HCT116 (cell line): ENCODE results near the gene FLOT1. TPM values are rescaled to one million over a fixed set of nuclear protein-coding genes. Genes with fewer than 3 reads are reported as not detected.

Source experiments
- ATAC-seq: fragments of 200-7000 bp; cut with Tn5 transposase; 2 replicates; pipeline ENCODE4 v1.9.1; 2020; ENCODE audit warnings: mild to moderate bottlenecking, moderate library complexity
- BruUV-seq: library from RNA; stranded (reverse); fragments of 400-500 nt; replicated peaks from 2 replicates; lab custom pipeline; 2021; lab: Mats Ljungman, UMichigan
- CTCF ChIA-PET: fragments of 300-600 bp; sonication (Branson Sonifier 250); formaldehyde crosslinking; loops from one replicate; lab custom pipeline; 2021; ENCODE audit warnings: antibody characterized with exemption; lab: Charles Lee
- POLR2A ChIA-PET: fragments of 300-600, 350-600 bp; sonication (Branson Sonifier 250); formaldehyde crosslinking; loops from one replicate; lab custom pipeline; 2021; ENCODE audit warnings: antibody characterized with exemption; lab: Charles Lee
- RAD21 ChIA-PET, 2 experiments: fragments of 300-600 bp; sonication (Branson Sonifier 250); formaldehyde crosslinking; loops; one replicate each; lab custom pipeline; 2023; ENCODE audit warnings: low total read pairs in 2 of 2; ENCODE audit not compliant: uncharacterized antibody in 2 of 2, unreplicated experiment in 2 of 2, low non-redundant PET in 1 of 2; lab: Charles Lee
- DNase-seq: peaks from one replicate; pipeline ENCODE4 v3.0.0-alpha.2; 2010; ENCODE audit warnings: low read depth, low spot score
- H2AFZ ChIP-seq: fragments of 200-600 bp; shearing (Covaris generic), sonication (generic); 2 replicates; pipeline ENCODE4 v1.6.1; 2017; ENCODE audit warnings: low read depth, mixed run types, mixed read lengths, antibody characterized with exemption, low read length; ENCODE audit not compliant: poor library complexity, severe bottlenecking
- H3K27ac ChIP-seq: 2 replicates; pipeline ENCODE4 v1.5.1; 2012; ENCODE audit warnings: low read depth, low read length
- H3K27me3 ChIP-seq: fragments of 200-600 bp; sonication (generic); 2 replicates; pipeline ENCODE4 v1.6.1; 2016; ENCODE audit warnings: mixed run types, low read length, mixed read lengths; ENCODE audit not compliant: insufficient read depth
- H3K36me3 ChIP-seq, 2 experiments: fragments of 200-500 bp in 1 of 2; fragments of 200-600 bp in 1 of 2; sonication (Bioruptor generic) in 1 of 2; sonication (generic) in 1 of 2; 2 replicates each; pipeline versions ENCODE4 v1.5.1 to v1.6.1; 2014 to 2016; ENCODE audit warnings: low read length in 2 of 2, inconsistent platforms in 1 of 2, mixed read lengths in 1 of 2, mixed run types in 1 of 2; ENCODE audit not compliant: insufficient read depth in 2 of 2, control insufficient read depth in 1 of 2
- H3K4me1 ChIP-seq, 2 experiments: fragments of 200-600 bp in 1 of 2; sonication (generic) in 1 of 2; 2 replicates each; pipeline versions ENCODE4 v1.5.1 to v1.6.1; 2012 to 2017; ENCODE audit warnings: low read length in 2 of 2, inconsistent platforms in 1 of 2, mild to moderate bottlenecking in 1 of 2, mixed read lengths in 1 of 2, mixed run types in 1 of 2, moderate library complexity in 1 of 2; ENCODE audit not compliant: insufficient read depth in 2 of 2, control insufficient read depth in 1 of 2
- H3K4me2 ChIP-seq: fragments of 200-600 bp; sonication (generic); 2 replicates; pipeline ENCODE4 v1.6.1; 2017; ENCODE audit warnings: mixed run types, low read length, mixed read lengths
- H3K4me3 ChIP-seq, 2 experiments: fragments of 200-600 bp in 1 of 2; sonication (generic) in 1 of 2; replicated peaks in 1 of 2; 2 replicates each; pipeline ENCODE4 v1.5.1; 2011 to 2016; ENCODE audit warnings: low read length in 2 of 2, control low read depth in 1 of 2, low read depth in 1 of 2, mild to moderate bottlenecking in 1 of 2, mixed read lengths in 1 of 2, mixed run types in 1 of 2
- H3K79me2 ChIP-seq: fragments of 200-600 bp; sonication (generic); 2 replicates; pipeline ENCODE4 v1.6.1; 2017; ENCODE audit warnings: mild to moderate bottlenecking, mixed run types, low read length, moderate library complexity, mixed read lengths; ENCODE audit not compliant: insufficient read depth
- H3K9ac ChIP-seq: fragments of 200-600 bp; sonication (generic); 2 replicates; pipeline ENCODE4 v1.6.1; 2016; ENCODE audit warnings: low read length, mixed read lengths
- H3K9me2 ChIP-seq: fragments of 200-600 bp; sonication (generic), shearing (Covaris generic); 2 replicates; pipeline ENCODE4 v1.6.1; 2017; ENCODE audit warnings: mixed run types, mild to moderate bottlenecking, moderate library complexity; ENCODE audit not compliant: insufficient read depth
- H3K9me3 ChIP-seq, 2 experiments: fragments of 200-500 bp in 1 of 2; fragments of 200-600 bp in 1 of 2; sonication (Bioruptor generic) in 1 of 2; sonication (generic) in 1 of 2; 2 replicates each; pipeline ENCODE4 v1.6.1; 2014 to 2017; ENCODE audit warnings: low read length in 2 of 2, mixed read lengths in 2 of 2, inconsistent platforms in 1 of 2, low read depth in 1 of 2, mild to moderate bottlenecking in 1 of 2, mixed run types in 1 of 2, moderate library complexity in 1 of 2; ENCODE audit not compliant: control insufficient read depth in 1 of 2, insufficient read depth in 1 of 2
- H4K20me1 ChIP-seq: fragments of 200-600 bp; sonication (generic), shearing (Covaris generic); 2 replicates; pipeline ENCODE4 v1.6.1; 2017; ENCODE audit warnings: mixed run types, mild to moderate bottlenecking, moderate library complexity; ENCODE audit not compliant: insufficient read depth
- CBX3 ChIP-seq: IDR thresholded peaks from 2 replicates; pipeline ENCODE4 v1.6.1; 2012; ENCODE audit warnings: low read depth
- CEBPB ChIP-seq: IDR thresholded peaks from 2 replicates; pipeline ENCODE4 v1.6.1; 2012; ENCODE audit warnings: low read depth
- CTCF ChIP-seq, 3 experiments: fragments of 200-600 bp in 1 of 3; sonication (generic) in 1 of 3; IDR thresholded peaks in 2 of 3; conservative IDR thresholded peaks in 1 of 3; 2 replicates each; pipeline ENCODE4 v1.5.1; 2012 to 2017; ENCODE audit warnings: low read depth in 2 of 3, low read length in 2 of 3, antibody characterized with exemption in 1 of 3, borderline replicate concordance in 1 of 3, control low read depth in 1 of 3, mild to moderate bottlenecking in 1 of 3, mixed read lengths in 1 of 3, mixed run types in 1 of 3, moderate library complexity in 1 of 3; ENCODE audit not compliant: insufficient read depth in 1 of 3
- EGR1 ChIP-seq: IDR thresholded peaks from 2 replicates; pipeline ENCODE4 v1.6.1; 2012; ENCODE audit warnings: low read depth
- ELF1 ChIP-seq: IDR thresholded peaks from 2 replicates; pipeline ENCODE4 v1.6.1; 2012; ENCODE audit warnings: low read depth, borderline replicate concordance
- EZH2 ChIP-seq: fragments of 200-600 bp; sonication (generic); IDR thresholded peaks from 2 replicates; pipeline ENCODE4 v1.6.1; 2017; ENCODE audit warnings: antibody characterized with exemption, mixed run types
- EZH2phosphoT487 ChIP-seq: fragments of 200-600 bp; IDR thresholded peaks from 2 replicates; pipeline ENCODE4 v1.6.1; 2018; ENCODE audit warnings: antibody characterized with exemption, borderline replicate concordance
- FOSL1 ChIP-seq: IDR thresholded peaks from 2 replicates; pipeline ENCODE4 v1.6.1; 2012; ENCODE audit warnings: low read depth
- JUND ChIP-seq: IDR thresholded peaks from 2 replicates; pipeline ENCODE4 v1.6.1; 2012
- RAD21 ChIP-seq: IDR thresholded peaks from 2 replicates; pipeline ENCODE4 v1.6.1; 2012; ENCODE audit warnings: low read depth, mild to moderate bottlenecking
- REST ChIP-seq: IDR thresholded peaks from 2 replicates; pipeline ENCODE4 v1.6.1; 2012; ENCODE audit warnings: low read depth
- SIN3A ChIP-seq: IDR thresholded peaks from 2 replicates; pipeline ENCODE4 v1.6.1; 2012; ENCODE audit warnings: low read depth
- SP1 ChIP-seq: IDR thresholded peaks from 2 replicates; pipeline ENCODE4 v1.6.1; 2012; ENCODE audit warnings: low read depth
- SRF ChIP-seq: IDR thresholded peaks from 2 replicates; pipeline ENCODE4 v1.6.1; 2012; ENCODE audit warnings: low read depth
- YY1 ChIP-seq: IDR thresholded peaks from 2 replicates; pipeline ENCODE4 v1.6.1; 2011; ENCODE audit warnings: low read length, low read depth, moderate library complexity, mild to moderate bottlenecking; ENCODE audit not compliant: insufficient replicate concordance; ENCODE audit errors: extremely low read depth
- ZBTB33 ChIP-seq: IDR thresholded peaks from 2 replicates; pipeline ENCODE4 v1.6.1; 2011; ENCODE audit warnings: mild to moderate bottlenecking, low read length, moderate library complexity; ENCODE audit not compliant: insufficient replicate concordance; ENCODE audit errors: extremely low read depth
- ZNF274 ChIP-seq: fragments of 200-500 bp; sonication (Bioruptor generic); IDR thresholded peaks from 2 replicates; pipeline ENCODE4 v1.6.1; 2014; ENCODE audit warnings: mild to moderate bottlenecking, low read depth, low read length, inconsistent platforms
- intact Hi-C: fragments of 100-400 bp; cut with micrococcal nuclease; formaldehyde crosslinking; loops from 2 replicates; pipeline ENCODE4 v1.10.0; 2022
- total RNA-seq: library from RNA; stranded (reverse); gene quantifications from one replicate; pipeline ENCODE4 v1.2.1, GENCODE V29; 2021; ENCODE audit not compliant: unreplicated experiment
- TF ChIP-seq, protein P1 (sequence below): IDR thresholded peaks from 2 replicates; pipeline ENCODE4 v1.6.1; 2012
- TF ChIP-seq, protein P2 (sequence below): IDR thresholded peaks from 2 replicates; pipeline ENCODE4 v1.6.1; 2012

Gene FLOT1
- total RNA-seq, 1 experiment from 2014 or later: 117 TPM

- no peaks in the 10 kb centered on the region for H4K20me1 ChIP-seq
- H3K27me3 ChIP-seq: no peaks in the 10 kb centered on the region
- peaks cover 70 to 87% of the 10 kb centered on the region in 2 experiments for H3K4me1 ChIP-seq
- ChIA-PET CTCF (no interaction called here), POLR2A (interaction anchor here (1.0 to 14.9 kb wide), 8 partner anchors 8 to 36 kb away, joined by 3 to 137 read pairs (median 4); partner anchors contain the start of gene IER3), RAD21 (no interaction called here)
- BruUV-seq: no TSS peak
- no peak overlapping the region for H2AFZ ChIP-seq
- TF ChIP-seq SRF (no peak), EGR1 (no peak), SIN3A (no peak), JUND (no peak), CEBPB (no peak), CTCF (IDR thresholded peaks at IDR 0.05 in 2 of 3, conservative IDR thresholded peaks at IDR 0.05 in 1 of 3; ENCODE audit: borderline replicate concordance in 1 of 3, insufficient read depth in 1 of 3, low read depth in 2 of 3, low read length in 2 of 3) (no peak), CBX3 (no peak), ELF1 (no peak), RAD21 (no peak), SP1 (no peak), YY1 (no peak), REST (no peak), ZBTB33 (no peak), EZH2 (no peak), EZH2phosphoT487 (no peak), ZNF274 (no peak), FOSL1 (no peak)
- TF ChIP-seq, protein P1, sequence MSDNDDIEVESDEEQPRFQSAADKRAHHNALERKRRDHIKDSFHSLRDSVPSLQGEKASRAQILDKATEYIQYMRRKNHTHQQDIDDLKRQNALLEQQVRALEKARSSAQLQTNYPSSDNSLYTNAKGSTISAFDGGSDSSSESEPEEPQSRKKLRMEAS: no peak
- TF ChIP-seq, protein P2, sequence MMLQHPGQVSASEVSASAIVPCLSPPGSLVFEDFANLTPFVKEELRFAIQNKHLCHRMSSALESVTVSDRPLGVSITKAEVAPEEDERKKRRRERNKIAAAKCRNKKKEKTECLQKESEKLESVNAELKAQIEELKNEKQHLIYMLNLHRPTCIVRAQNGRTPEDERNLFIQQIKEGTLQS: no peak
- ATAC-seq (no peak), DNase-seq (no peak)
- intact Hi-C loops: no loop called here
- peak overlapping the region; percentile 63 for H3K27ac ChIP-seq
- H3K4me3 ChIP-seq: no peak overlapping the region
- no peaks in the 10 kb centered on the region for H3K9me3 ChIP-seq
- H3K36me3 ChIP-seq: no peaks in the 10 kb centered on the region
- no peaks in the 10 kb centered on the region for H3K9me2 ChIP-seq
- no peaks in the 10 kb centered on the region for H3K79me2 ChIP-seq
- peak overlapping the region; percentile 29 for H3K9ac ChIP-seq
- H3K4me2 ChIP-seq: peak overlapping the region; percentile 15
Measured at GRCh38 chr6:30778001-30778635, 35.6 kb upstream of the FLOT1 start.
